H9 (cell line): Measurements from ENCODE around the gene OPN5. TPM values are rescaled to one million over a fixed set of nuclear protein-coding genes. Genes with fewer than 3 reads are reported as not detected.

ENCODE experiments used
- DNase-seq: peaks from one replicate; pipeline ENCODE4 v3.0.0-alpha.2; 2017
- H2AFZ ChIP-seq: one replicate; pipeline ENCODE4 v1.6.1; 2013; ENCODE audit warnings: mild to moderate bottlenecking, low read length, control low read depth, moderate library complexity
- H2AK5ac ChIP-seq: 2 replicates; pipeline ENCODE4 v1.6.1; 2013; ENCODE audit warnings: low read length, control low read depth, mixed read lengths; ENCODE audit not compliant: insufficient read length
- H2BK120ac ChIP-seq: one replicate; pipeline ENCODE4 v1.6.1; 2013; ENCODE audit warnings: low read depth, mild to moderate bottlenecking, low read length, control low read depth, inconsistent platforms; ENCODE audit not compliant: poor library complexity, severe bottlenecking
- H2BK12ac ChIP-seq: 2 replicates; pipeline ENCODE4 v1.6.1; 2013; ENCODE audit warnings: low read length, control low read depth, mixed read lengths, low read depth; ENCODE audit not compliant: insufficient read length
- H2BK15ac ChIP-seq: 2 replicates; pipeline ENCODE4 v1.6.1; 2013; ENCODE audit warnings: low read depth, low read length, control low read depth
- H2BK20ac ChIP-seq: one replicate; pipeline ENCODE4 v1.6.1; 2013; ENCODE audit warnings: low read depth, mild to moderate bottlenecking, low read length, control low read depth, inconsistent platforms; ENCODE audit not compliant: poor library complexity, severe bottlenecking
- H2BK5ac ChIP-seq: 2 replicates; pipeline ENCODE4 v1.6.1; 2013; ENCODE audit warnings: low read length, control low read depth, mixed read lengths; ENCODE audit not compliant: insufficient read length
- H3K14ac ChIP-seq: 2 replicates; pipeline ENCODE4 v1.6.1; 2013; ENCODE audit warnings: low read length, control low read depth; ENCODE audit not compliant: insufficient read depth
- H3K18ac ChIP-seq: 2 replicates; pipeline ENCODE4 v1.6.1; 2013; ENCODE audit warnings: low read depth, mild to moderate bottlenecking, mixed read lengths, low read length, control low read depth; ENCODE audit not compliant: insufficient read length
- H3K23ac ChIP-seq: 2 replicates; pipeline ENCODE4 v1.6.1; 2013; ENCODE audit warnings: low read length, control low read depth, mixed read lengths, low read depth; ENCODE audit not compliant: insufficient read length
- H3K23me2 ChIP-seq: 2 replicates; pipeline ENCODE4 v1.6.1; 2013; ENCODE audit warnings: low read depth, mild to moderate bottlenecking, mixed read lengths, low read length, control low read depth; ENCODE audit not compliant: insufficient read length, poor library complexity, severe bottlenecking
- H3K27ac ChIP-seq: 2 replicates; pipeline ENCODE4 v1.5.1; 2013; ENCODE audit warnings: low read length, control low read depth, mixed read lengths, low read depth; ENCODE audit not compliant: insufficient read length
- H3K27me3 ChIP-seq: 2 replicates; pipeline ENCODE4 v1.6.1; 2013; ENCODE audit warnings: low read length, control low read depth, inconsistent platforms; ENCODE audit not compliant: insufficient read depth
- H3K4ac ChIP-seq: 2 replicates; pipeline ENCODE4 v1.6.1; 2013; ENCODE audit warnings: low read depth, mild to moderate bottlenecking, control low read depth, inconsistent platforms, low read length, moderate library complexity
- H3K4me1 ChIP-seq: 2 replicates; pipeline ENCODE4 v1.6.1; 2013; ENCODE audit warnings: low read length, control low read depth, inconsistent platforms; ENCODE audit not compliant: insufficient read depth
- H3K4me2 ChIP-seq: 2 replicates; pipeline ENCODE4 v1.6.1; 2013; ENCODE audit warnings: low read length, control low read depth, mixed read lengths; ENCODE audit not compliant: insufficient read length, insufficient read depth
- H3K56ac ChIP-seq: 2 replicates; pipeline ENCODE4 v1.6.1; 2013; ENCODE audit warnings: low read depth, mild to moderate bottlenecking, mixed read lengths, low read length, control low read depth; ENCODE audit not compliant: insufficient read length
- H3K79me1 ChIP-seq: 2 replicates; pipeline ENCODE4 v1.6.1; 2013; ENCODE audit warnings: low read depth, mild to moderate bottlenecking, moderate library complexity, low read length, control low read depth, inconsistent platforms; ENCODE audit not compliant: insufficient read depth, poor library complexity, severe bottlenecking
- H3K79me2 ChIP-seq: 2 replicates; pipeline ENCODE4 v1.6.1; 2013; ENCODE audit warnings: low read length, control low read depth, inconsistent platforms; ENCODE audit not compliant: insufficient read depth
- H3K9ac ChIP-seq: 2 replicates; pipeline ENCODE4 v1.6.1; 2013; ENCODE audit warnings: low read length, control low read depth, mixed read lengths; ENCODE audit not compliant: insufficient read length; ENCODE audit errors: extremely low read depth
- H3K9me3 ChIP-seq: one replicate; pipeline ENCODE4 v1.6.1; 2013; ENCODE audit warnings: low read depth, low read length, inconsistent platforms; ENCODE audit not compliant: control insufficient read depth
- H3T11ph ChIP-seq: one replicate; pipeline ENCODE4 v1.6.1; 2013; ENCODE audit warnings: mild to moderate bottlenecking, low read length, control low read depth, inconsistent platforms
- H4K20me1 ChIP-seq: one replicate; pipeline ENCODE4 v1.6.1; 2013; ENCODE audit not compliant: control insufficient read depth, insufficient read length, insufficient read depth
- H4K5ac ChIP-seq: 2 replicates; pipeline ENCODE4 v1.6.1; 2013; ENCODE audit warnings: low read depth, mild to moderate bottlenecking, mixed read lengths, low read length, control low read depth; ENCODE audit not compliant: insufficient read length
- H4K8ac ChIP-seq: replicated peaks from 2 replicates; pipeline ENCODE4 v1.6.1; 2013; ENCODE audit warnings: low read length, control low read depth, mixed read lengths, low read depth; ENCODE audit not compliant: insufficient read length
- H4K91ac ChIP-seq: 2 replicates; pipeline ENCODE4 v1.6.1; 2013; ENCODE audit warnings: low read depth, mild to moderate bottlenecking, moderate library complexity, mixed read lengths, low read length, control low read depth; ENCODE audit not compliant: insufficient read length
- H3K27ac Mint-ChIP-seq, 3 experiments: 2 replicates in 2 of 3; 3 replicates in 1 of 3; pipeline ENCODE4 v1.8.0; 2020 to 2021; ENCODE audit warnings: mixed read lengths in 3 of 3, mild to moderate bottlenecking in 1 of 3, moderate library complexity in 1 of 3
- H3K27me3 Mint-ChIP-seq: 2 replicates; pipeline ENCODE4 v1.8.0; 2021; ENCODE audit warnings: low read depth, mild to moderate bottlenecking, moderate library complexity, mixed read lengths
- H3K36me3 Mint-ChIP-seq, 3 experiments: 2 replicates in 2 of 3; 3 replicates in 1 of 3; pipeline ENCODE4 v1.8.0; 2020 to 2021; ENCODE audit warnings: low read depth in 3 of 3, mixed read lengths in 3 of 3; ENCODE audit not compliant: insufficient read depth in 1 of 3
- H3K4me1 Mint-ChIP-seq, 2 experiments: 2 replicates each; pipeline ENCODE4 v1.8.0; 2020; ENCODE audit warnings: mixed read lengths in 2 of 2
- H3K4me3 Mint-ChIP-seq, 2 experiments: 2 replicates in 1 of 2; 3 replicates in 1 of 2; pipeline ENCODE4 v1.8.0; 2020 to 2021; ENCODE audit warnings: mild to moderate bottlenecking in 2 of 2, mixed read lengths in 2 of 2, moderate library complexity in 1 of 2
- H3K9me3 Mint-ChIP-seq, 2 experiments: 2 replicates in 1 of 2; 3 replicates in 1 of 2; pipeline ENCODE4 v1.8.0; 2020; ENCODE audit warnings: mild to moderate bottlenecking in 2 of 2, mixed read lengths in 2 of 2, moderate library complexity in 1 of 2
- WGBS: extraction: QIAGEN DNeasy Blood & Tissue Kit; methylation state at CpG from one replicate; pipeline ENCODE4 v1.1.7; 2013; ENCODE audit warnings: missing lambda C conversion rate, low lambda C conversion rate, mixed read lengths; ENCODE audit not compliant: insufficient read length; ENCODE audit errors: extremely low coverage; 5-methylcytosine and 5-hydroxymethylcytosine counted together
- total RNA-seq: library from RNA; stranded (reverse); gene quantifications from 2 replicates; pipeline ENCODE4 v1.2.1, GENCODE V29; 2021
- TF ChIP-seq, protein P1 (sequence below): fragments of 200-600 bp; sonication (generic); conservative IDR thresholded peaks from 3 replicates; pipeline ENCODE4 v1.8.0; 2021; ENCODE audit warnings: antibody characterized with exemption, mild to moderate bottlenecking

The OPN5 gene
- total RNA-seq, 1 experiment from 2014 or later, result not detected

DNA sequence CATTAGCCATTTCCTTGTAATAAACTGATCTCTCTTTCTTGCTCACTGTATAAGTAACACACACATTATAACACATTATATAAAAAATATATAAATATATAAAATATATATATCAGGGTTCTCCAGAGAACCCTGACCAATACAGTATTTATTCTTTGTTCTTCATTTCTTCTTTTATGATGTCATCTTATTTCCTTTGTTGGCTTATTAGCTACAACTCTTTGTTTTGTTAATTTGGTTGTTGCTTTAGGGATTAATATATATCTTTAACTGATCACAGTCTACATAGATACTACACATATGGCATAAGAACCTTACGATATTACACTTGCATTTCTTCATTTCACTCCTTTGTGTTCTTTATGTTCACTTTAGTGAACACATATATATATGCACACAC, 14.7 kb upstream of the OPN5 start:
- no peak overlapping the region for H4K8ac ChIP-seq
- no peak overlapping the region for H3K56ac ChIP-seq
- Mint-ChIP-seq H3K4me3 (no peak overlapping the region), H3K4me1 (no peaks in the 10 kb centered on the region), H3K27me3 (no peaks in the 10 kb centered on the region), H3K27ac (no peak overlapping the region), H3K9me3 (peaks cover 5 to 6% of the 10 kb centered on the region in 2 experiments; a peak in 4 of 5 replicates), H3K36me3 (peaks cover 0 to 4% (median 2%) of the 10 kb centered on the region in 3 experiments; a peak in 3 of 7 replicates)
- no peak overlapping the region for H2BK5ac ChIP-seq
- no peaks in the 10 kb centered on the region for H3K79me1 ChIP-seq
- H4K5ac ChIP-seq, result no peak overlapping the region
- no peak overlapping the region for H3K18ac ChIP-seq
- DNase-seq, result no peak
- H4K20me1 ChIP-seq, result no peaks in the 10 kb centered on the region
- no peak overlapping the region for H2BK120ac ChIP-seq
- no peak overlapping the region for H3K23ac ChIP-seq
- WGBS, result no CpG with 5 or more reads among the region's 1 CpG
- no peak overlapping the region for H2AFZ ChIP-seq
- no peak overlapping the region for H2BK20ac ChIP-seq
- H3K4me2 ChIP-seq, result no peak overlapping the region
- no peak overlapping the region for H3K14ac ChIP-seq
- no peak overlapping the region for H3T11ph ChIP-seq
- no peaks in the 10 kb centered on the region for H3K4me1 ChIP-seq
- no peak overlapping the region for H2AK5ac ChIP-seq
- no peaks in the 10 kb centered on the region for H3K23me2 ChIP-seq
- no peaks in the 10 kb centered on the region for H3K27me3 ChIP-seq
- H2BK15ac ChIP-seq, result no peak overlapping the region
- TF ChIP-seq, protein P1, sequence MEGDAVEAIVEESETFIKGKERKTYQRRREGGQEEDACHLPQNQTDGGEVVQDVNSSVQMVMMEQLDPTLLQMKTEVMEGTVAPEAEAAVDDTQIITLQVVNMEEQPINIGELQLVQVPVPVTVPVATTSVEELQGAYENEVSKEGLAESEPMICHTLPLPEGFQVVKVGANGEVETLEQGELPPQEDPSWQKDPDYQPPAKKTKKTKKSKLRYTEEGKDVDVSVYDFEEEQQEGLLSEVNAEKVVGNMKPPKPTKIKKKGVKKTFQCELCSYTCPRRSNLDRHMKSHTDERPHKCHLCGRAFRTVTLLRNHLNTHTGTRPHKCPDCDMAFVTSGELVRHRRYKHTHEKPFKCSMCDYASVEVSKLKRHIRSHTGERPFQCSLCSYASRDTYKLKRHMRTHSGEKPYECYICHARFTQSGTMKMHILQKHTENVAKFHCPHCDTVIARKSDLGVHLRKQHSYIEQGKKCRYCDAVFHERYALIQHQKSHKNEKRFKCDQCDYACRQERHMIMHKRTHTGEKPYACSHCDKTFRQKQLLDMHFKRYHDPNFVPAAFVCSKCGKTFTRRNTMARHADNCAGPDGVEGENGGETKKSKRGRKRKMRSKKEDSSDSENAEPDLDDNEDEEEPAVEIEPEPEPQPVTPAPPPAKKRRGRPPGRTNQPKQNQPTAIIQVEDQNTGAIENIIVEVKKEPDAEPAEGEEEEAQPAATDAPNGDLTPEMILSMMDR, result no peak
- H3K4ac ChIP-seq, result no peak overlapping the region
- no peaks in the 10 kb centered on the region for H3K9me3 ChIP-seq
- H3K79me2 ChIP-seq, result no peaks in the 10 kb centered on the region
- H3K9ac ChIP-seq, result no peak overlapping the region
- H3K27ac ChIP-seq, result no peak overlapping the region
- no peak overlapping the region for H4K91ac ChIP-seq
- H2BK12ac ChIP-seq, result no peak overlapping the region
